Measurements from ENCODE around the gene CACNB2.

GRCh38 chr10:18136073-18136791 is 4.0 kb upstream of the CACNB2 start:
- no peak for TF ChIP-seq CTCF (IDR thresholded peaks at IDR 0.05; ENCODE audit: low read depth, low read length)
- no peak for TF ChIP-seq POLR2A (IDR thresholded peaks at IDR 0.05; ENCODE audit: extremely low read depth, insufficient read length)

All from NB4 (cell line).